Body of pancreas (tissue), 4 donors: ENCODE data around the gene AJUBA.

Experiments used
- CTCF ChIP-seq, 7 experiments: fragments of 450-650 bp in 4 of 7; fragments of 200-600 bp in 3 of 7; sonication (generic) in 3 of 7; IDR thresholded peaks; one replicate each; pipeline ENCODE4 v1.5.1; 2016 to 2019; ENCODE audit warnings: antibody characterized with exemption in 7 of 7
- POLR2A ChIP-seq, 3 donors: fragments of 450-650 bp; IDR thresholded peaks; one replicate each; pipeline ENCODE4 v1.6.1; 2016; ENCODE audit warnings: antibody characterized with exemption in 3 of 3, mild to moderate bottlenecking in 2 of 3

- TF ChIP-seq CTCF (IDR thresholded peaks at IDR 0.05) (no peak), POLR2A (IDR thresholded peaks at IDR 0.05) (no peak)
Measured at GRCh38 chr14:22976620-22977433, 5.5 kb downstream of the AJUBA start.
